Ascending aorta (tissue), 2 donors: ENCODE measurements around the gene GPANK1. TPM values are rescaled to one million over a fixed set of nuclear protein-coding genes. Genes with fewer than 3 reads are reported as not detected.

ENCODE experiments used
- DNase-seq, 2 donors: peaks; one replicate each; pipeline ENCODE4 v3.0.0-alpha.2; 2019; ENCODE audit warnings: low spot score in 2 of 2
- H3K27ac ChIP-seq, 2 donors: fragments of 200-600 bp; sonication (generic); one replicate each; pipeline ENCODE4 v1.5.1; 2016 to 2017; ENCODE audit warnings: mild to moderate bottlenecking in 1 of 2
- H3K27me3 ChIP-seq: fragments of 200-600 bp; sonication (generic); one replicate; pipeline ENCODE4 v1.5.1; 2017
- H3K36me3 ChIP-seq, 2 donors: fragments of 200-600 bp; sonication (generic); one replicate each; pipeline ENCODE4 v1.5.1; 2016
- H3K4me1 ChIP-seq, 2 donors: fragments of 200-600 bp; sonication (generic); one replicate each; pipeline ENCODE4 v1.5.1; 2016 to 2017; ENCODE audit warnings: mild to moderate bottlenecking in 1 of 2
- H3K4me3 ChIP-seq, 2 donors: fragments of 200-600 bp; sonication (generic); one replicate each; pipeline ENCODE4 v1.5.1; 2016 to 2017; ENCODE audit warnings: mild to moderate bottlenecking in 1 of 2
- H3K9me3 ChIP-seq, 2 donors: fragments of 200-600 bp; sonication (generic); one replicate each; pipeline ENCODE4 v1.5.1; 2016
- intact Hi-C: fragments of 100-400 bp; cut with DNase I; formaldehyde crosslinking; loops from one replicate; pipeline ENCODE4 v1.15.1; 2023
- total RNA-seq: library from RNA; depleted of rRNA; stranded (reverse); fragments of >200 nt; gene quantifications from one replicate; pipeline ENCODE4 v1.1.0, GENCODE V29; 2016
- TF ChIP-seq, protein P1 (sequence below), 3 experiments: fragments of 200-600 bp in 2 of 3; fragments of 450-650 bp in 1 of 3; sonication (generic) in 2 of 3; IDR thresholded peaks; one replicate each; pipeline ENCODE4 v1.5.1; 2016 to 2019; ENCODE audit warnings: antibody characterized with exemption in 3 of 3, mild to moderate bottlenecking in 1 of 3, moderate library complexity in 1 of 3

The GPANK1 gene
- total RNA-seq, 1 donor from 2014 or later: 9.8 TPM

DNA sequence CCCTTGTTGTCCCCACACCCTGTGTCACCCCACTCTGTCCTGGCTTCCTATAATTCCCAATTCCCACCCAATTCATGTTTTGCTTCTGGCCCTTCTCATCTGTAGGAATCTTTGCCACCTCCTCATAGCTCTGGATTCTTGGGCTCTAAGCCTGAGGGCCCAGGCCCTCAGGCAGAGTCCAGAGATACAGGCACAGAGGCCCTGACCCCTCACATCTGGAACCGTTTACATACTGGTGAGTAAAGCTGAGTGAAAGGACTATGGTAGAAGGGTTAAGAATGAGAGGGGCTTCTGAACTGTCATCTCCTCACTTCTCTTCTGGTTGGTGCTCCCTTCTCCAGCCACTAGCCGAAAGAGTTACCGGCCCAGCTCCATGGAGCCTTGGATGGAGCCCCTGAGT is 30.7 kb downstream of the GPANK1 start:
- Histone ChIP-seq H3K27ac (no peak overlapping the region), H3K9me3 (no peaks in the 10 kb centered on the region), H3K4me1 (no peaks in the 10 kb centered on the region), H3K27me3 (no peaks in the 10 kb centered on the region), H3K36me3 (peaks cover 90 to 99% of the 10 kb centered on the region in 2 donors), H3K4me3 (no peak overlapping the region)
- TF ChIP-seq, protein P1, sequence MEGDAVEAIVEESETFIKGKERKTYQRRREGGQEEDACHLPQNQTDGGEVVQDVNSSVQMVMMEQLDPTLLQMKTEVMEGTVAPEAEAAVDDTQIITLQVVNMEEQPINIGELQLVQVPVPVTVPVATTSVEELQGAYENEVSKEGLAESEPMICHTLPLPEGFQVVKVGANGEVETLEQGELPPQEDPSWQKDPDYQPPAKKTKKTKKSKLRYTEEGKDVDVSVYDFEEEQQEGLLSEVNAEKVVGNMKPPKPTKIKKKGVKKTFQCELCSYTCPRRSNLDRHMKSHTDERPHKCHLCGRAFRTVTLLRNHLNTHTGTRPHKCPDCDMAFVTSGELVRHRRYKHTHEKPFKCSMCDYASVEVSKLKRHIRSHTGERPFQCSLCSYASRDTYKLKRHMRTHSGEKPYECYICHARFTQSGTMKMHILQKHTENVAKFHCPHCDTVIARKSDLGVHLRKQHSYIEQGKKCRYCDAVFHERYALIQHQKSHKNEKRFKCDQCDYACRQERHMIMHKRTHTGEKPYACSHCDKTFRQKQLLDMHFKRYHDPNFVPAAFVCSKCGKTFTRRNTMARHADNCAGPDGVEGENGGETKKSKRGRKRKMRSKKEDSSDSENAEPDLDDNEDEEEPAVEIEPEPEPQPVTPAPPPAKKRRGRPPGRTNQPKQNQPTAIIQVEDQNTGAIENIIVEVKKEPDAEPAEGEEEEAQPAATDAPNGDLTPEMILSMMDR (IDR thresholded peaks at IDR 0.05): no peak
- no peak for DNase-seq
- intact Hi-C loops: no loop called here

DNA sequence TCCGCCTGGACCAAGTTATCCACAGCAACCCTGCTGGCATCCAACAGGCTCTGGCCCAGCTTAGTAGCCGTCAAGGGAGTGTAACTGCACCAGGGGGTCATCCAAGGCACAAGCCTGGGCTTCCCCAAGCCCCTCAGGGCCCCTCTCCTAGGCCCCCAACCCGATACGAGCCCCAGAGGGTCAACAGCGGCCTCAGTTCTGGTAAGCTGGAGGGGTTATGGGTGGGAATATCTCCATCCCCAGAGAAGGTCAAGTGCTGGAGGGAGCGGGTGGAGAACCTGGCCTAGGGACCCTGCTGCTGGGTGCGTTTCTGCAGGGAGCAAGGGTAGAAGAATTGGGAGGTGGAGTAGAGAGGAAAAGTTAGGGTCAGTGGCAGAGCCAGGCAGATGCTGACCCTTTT is 31.4 kb downstream of the GPANK1 start:
- DNase-seq: no peak
- no peaks in the 10 kb centered on the region for H3K4me1 ChIP-seq
- intact Hi-C loops: no loop called here
- H3K9me3 ChIP-seq: no peaks in the 10 kb centered on the region
- no peaks in the 10 kb centered on the region for H3K27me3 ChIP-seq
- TF ChIP-seq, protein P1 (IDR thresholded peaks at IDR 0.05): no peak
- no peak overlapping the region for H3K4me3 ChIP-seq
- peaks cover 94 to 99% of the 10 kb centered on the region in 2 donors for H3K36me3 ChIP-seq
- H3K27ac ChIP-seq: no peak overlapping the region

DNA sequence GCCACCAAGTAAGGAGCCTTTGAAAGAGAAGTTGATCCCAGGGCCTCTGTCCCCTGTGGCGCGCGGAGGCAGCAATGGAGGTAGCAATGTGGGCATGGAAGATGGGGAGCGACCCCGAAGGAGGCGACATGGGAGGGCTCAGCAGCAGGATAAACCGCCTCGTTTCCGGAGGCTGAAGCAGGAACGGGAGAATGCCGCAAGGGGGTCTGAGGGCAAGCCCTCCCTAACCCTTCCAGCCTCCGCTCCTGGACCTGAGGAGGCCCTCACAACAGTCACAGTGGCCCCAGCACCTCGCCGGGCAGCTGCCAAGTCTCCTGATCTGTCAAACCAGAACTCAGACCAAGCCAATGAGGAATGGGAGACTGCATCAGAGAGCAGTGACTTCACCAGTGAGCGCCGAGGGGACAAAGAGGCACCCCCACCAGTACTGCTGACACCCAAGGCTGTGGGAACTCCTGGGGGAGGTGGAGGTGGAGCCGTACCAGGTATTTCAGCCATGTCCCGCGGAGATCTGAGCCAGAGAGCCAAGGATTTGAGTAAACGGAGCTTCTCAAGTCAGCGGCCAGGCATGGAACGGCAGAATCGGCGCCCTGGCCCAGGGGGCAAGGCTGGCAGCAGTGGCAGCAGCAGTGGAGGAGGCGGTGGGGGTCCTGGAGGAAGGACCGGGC is 32.4 kb downstream of the GPANK1 start:
- H3K27me3 ChIP-seq: no peaks in the 10 kb centered on the region
- TF ChIP-seq, protein P1 (IDR thresholded peaks at IDR 0.05): no peak
- no peaks in the 10 kb centered on the region for H3K9me3 ChIP-seq
- intact Hi-C loops: no loop called here
- no peak overlapping the region for H3K27ac ChIP-seq
- no peaks in the 10 kb centered on the region for H3K4me1 ChIP-seq
- peaks cover 97 to 100% of the 10 kb centered on the region in 2 donors for H3K36me3 ChIP-seq
- H3K4me3 ChIP-seq: no peak overlapping the region
- DNase-seq: no peak

DNA sequence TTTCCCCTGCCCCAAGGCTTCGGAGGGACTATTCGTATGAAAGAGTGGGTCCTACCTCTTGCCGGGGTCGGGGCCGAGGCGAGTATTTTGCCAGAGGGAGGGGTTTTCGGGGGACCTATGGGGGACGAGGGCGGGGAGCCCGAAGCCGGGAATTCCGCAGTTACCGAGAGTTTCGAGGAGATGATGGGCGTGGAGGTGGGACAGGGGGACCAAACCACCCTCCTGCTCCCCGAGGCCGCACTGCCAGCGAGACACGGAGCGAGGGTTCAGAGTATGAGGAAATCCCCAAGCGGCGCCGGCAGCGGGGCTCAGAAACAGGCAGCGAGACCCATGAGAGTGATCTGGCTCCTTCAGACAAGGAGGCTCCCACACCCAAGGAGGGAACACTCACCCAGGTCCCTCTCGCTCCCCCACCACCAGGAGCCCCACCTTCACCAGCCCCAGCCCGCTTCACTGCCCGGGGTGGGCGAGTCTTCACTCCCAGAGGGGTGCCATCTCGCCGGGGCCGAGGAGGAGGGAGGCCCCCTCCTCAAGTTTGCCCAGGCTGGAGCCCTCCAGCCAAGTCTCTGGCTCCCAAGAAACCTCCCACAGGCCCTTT is 33.0 kb downstream of the GPANK1 start:
- no peaks in the 10 kb centered on the region for H3K27me3 ChIP-seq
- TF ChIP-seq, protein P1 (IDR thresholded peaks at IDR 0.05): no peak
- H3K36me3 ChIP-seq: peaks cover 97 to 100% of the 10 kb centered on the region in 2 donors
- H3K4me3 ChIP-seq: no peak overlapping the region
- no peak for DNase-seq
- intact Hi-C loops: no loop called here
- H3K9me3 ChIP-seq: no peaks in the 10 kb centered on the region
- no peaks in the 10 kb centered on the region for H3K4me1 ChIP-seq
- no peak overlapping the region for H3K27ac ChIP-seq

DNA sequence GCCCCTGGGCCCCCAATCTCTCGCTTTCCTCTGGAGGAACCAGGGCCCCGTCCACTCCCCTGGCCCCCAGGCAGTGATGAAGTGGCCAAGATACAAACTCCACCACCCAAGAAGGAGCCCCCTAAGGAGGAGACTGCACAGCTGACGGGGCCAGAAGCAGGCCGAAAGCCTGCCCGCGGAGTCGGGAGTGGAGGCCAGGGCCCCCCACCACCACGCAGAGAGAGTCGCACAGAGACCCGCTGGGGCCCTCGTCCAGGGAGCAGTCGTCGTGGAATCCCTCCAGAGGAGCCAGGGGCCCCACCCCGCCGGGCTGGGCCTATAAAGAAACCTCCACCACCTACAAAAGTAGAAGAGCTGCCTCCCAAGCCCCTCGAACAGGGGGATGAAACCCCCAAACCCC is 33.6 kb downstream of the GPANK1 start:
- peaks cover 97 to 100% of the 10 kb centered on the region in 2 donors for H3K36me3 ChIP-seq
- intact Hi-C loops: no loop called here
- TF ChIP-seq, protein P1 (IDR thresholded peaks at IDR 0.05): no peak
- no peak overlapping the region for H3K4me3 ChIP-seq
- H3K4me1 ChIP-seq: no peaks in the 10 kb centered on the region
- DNase-seq: no peak
- no peaks in the 10 kb centered on the region for H3K27me3 ChIP-seq
- no peak overlapping the region for H3K27ac ChIP-seq
- H3K9me3 ChIP-seq: no peaks in the 10 kb centered on the region
